ENCODE results near the gene FOXL3.

- no peak for TF ChIP-seq SP2 (tag by site-specific recombination; IDR thresholded peaks at IDR 0.05)
- no peak for TF ChIP-seq ZBTB48 (tag by site-specific recombination; IDR thresholded peaks at IDR 0.05)
- no peak for TF ChIP-seq ZNF121 (tag by site-specific recombination; IDR thresholded peaks at IDR 0.05)
- TF ChIP-seq ZNF530 (tag by site-specific recombination; IDR thresholded peaks at IDR 0.05; ENCODE audit: low read depth), result no peak
- no peak for TF ChIP-seq ZEB2 (tag by site-specific recombination; IDR thresholded peaks at IDR 0.05)
- TF ChIP-seq ZNF239 (tag by site-specific recombination; IDR thresholded peaks at IDR 0.05), result no peak
- TF ChIP-seq, protein P1, sequence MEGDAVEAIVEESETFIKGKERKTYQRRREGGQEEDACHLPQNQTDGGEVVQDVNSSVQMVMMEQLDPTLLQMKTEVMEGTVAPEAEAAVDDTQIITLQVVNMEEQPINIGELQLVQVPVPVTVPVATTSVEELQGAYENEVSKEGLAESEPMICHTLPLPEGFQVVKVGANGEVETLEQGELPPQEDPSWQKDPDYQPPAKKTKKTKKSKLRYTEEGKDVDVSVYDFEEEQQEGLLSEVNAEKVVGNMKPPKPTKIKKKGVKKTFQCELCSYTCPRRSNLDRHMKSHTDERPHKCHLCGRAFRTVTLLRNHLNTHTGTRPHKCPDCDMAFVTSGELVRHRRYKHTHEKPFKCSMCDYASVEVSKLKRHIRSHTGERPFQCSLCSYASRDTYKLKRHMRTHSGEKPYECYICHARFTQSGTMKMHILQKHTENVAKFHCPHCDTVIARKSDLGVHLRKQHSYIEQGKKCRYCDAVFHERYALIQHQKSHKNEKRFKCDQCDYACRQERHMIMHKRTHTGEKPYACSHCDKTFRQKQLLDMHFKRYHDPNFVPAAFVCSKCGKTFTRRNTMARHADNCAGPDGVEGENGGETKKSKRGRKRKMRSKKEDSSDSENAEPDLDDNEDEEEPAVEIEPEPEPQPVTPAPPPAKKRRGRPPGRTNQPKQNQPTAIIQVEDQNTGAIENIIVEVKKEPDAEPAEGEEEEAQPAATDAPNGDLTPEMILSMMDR (tag by site-specific recombination; IDR thresholded peaks at IDR 0.05), result no peak
- no peak for TF ChIP-seq ZNF514 (tag by site-specific recombination; IDR thresholded peaks at IDR 0.05)
- TF ChIP-seq ZBTB20 (tag by site-specific recombination; IDR thresholded peaks at IDR 0.05), result no peak
- TF ChIP-seq REPIN1 (tag by site-specific recombination; IDR thresholded peaks at IDR 0.05; ENCODE audit: low read depth), result no peak
- no peak for TF ChIP-seq PBX3 (CRISPR knock-in tag; IDR thresholded peaks at IDR 0.05)
- no peak for TF ChIP-seq ZBTB11 (tag by site-specific recombination; conservative IDR thresholded peaks at IDR 0.05; ENCODE audit: low read depth)
- no peak for TF ChIP-seq ZBTB6 (tag by site-specific recombination; IDR thresholded peaks at IDR 0.05)
- TF ChIP-seq ZNF404 (tag by site-specific recombination; IDR thresholded peaks at IDR 0.05), result no peak
Observed at GRCh38 chr7:293681-294439, 3.9 kb downstream of the FOXL3 start.
